ENCODE data around the gene GPR35.

Gene GPR35, protein sequence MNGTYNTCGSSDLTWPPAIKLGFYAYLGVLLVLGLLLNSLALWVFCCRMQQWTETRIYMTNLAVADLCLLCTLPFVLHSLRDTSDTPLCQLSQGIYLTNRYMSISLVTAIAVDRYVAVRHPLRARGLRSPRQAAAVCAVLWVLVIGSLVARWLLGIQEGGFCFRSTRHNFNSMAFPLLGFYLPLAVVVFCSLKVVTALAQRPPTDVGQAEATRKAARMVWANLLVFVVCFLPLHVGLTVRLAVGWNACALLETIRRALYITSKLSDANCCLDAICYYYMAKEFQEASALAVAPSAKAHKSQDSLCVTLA

DNA sequence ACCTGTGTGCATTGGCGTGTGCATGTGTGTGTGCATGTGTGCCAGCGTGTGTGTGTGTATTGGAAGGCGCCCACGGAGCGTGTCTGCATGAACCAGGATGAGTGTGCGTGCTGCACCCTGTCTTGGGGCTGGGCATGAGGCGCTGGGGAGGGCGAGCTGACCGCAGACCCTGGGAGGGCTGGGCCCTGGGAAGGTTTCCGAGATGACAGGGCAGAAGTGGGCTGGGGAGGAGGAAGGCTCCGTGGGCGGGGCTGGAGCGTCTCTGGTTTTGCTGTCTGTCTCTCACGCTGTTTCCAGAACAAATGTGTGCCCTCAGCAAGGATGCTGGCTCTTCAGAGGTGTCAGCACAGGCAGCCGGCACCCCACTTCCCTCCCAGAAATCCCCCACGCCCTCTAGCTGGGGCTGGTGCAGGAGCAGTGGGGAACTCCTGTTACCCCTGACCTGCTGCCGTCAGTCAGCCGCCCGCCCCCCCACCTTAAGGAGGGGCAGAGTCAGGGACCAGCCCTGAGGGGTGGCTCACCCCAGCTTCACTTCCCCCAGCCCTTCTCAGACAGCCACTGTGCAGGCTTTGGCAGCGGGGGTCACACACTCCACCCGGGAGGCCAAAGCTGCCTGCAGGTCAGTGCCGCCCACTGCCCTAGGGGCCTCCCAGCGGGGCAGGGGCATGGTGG is at the start of gene GPR35:
Gene GPR35, plus strand, starts transcription at position 531 of the 672 bp plus-strand sequence. CDS start 4,473 bp downstream, outside the sequence.
- peak; percentile 88 for DNase-seq

DNA sequence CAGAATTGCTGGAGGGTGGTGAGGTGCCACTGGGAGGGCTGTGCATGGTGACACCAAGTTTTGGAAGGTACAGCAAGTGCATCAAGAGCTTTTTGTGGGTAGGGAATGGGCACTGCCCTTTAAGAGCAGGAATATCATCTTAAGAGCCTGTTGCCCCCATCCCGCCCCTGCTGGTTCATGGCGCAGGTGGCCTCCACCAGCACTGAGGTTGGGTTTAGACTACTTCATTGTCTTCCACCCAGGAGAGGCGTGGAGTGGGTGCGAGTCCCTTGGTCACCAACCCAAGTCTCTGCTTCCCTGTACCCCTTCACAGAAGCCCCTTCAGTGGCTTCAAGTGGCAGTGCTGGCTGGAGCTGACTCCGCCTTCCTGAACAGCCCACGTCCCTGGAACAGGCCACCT is 49.2 kb upstream of the GPR35 start:
- no peak for DNase-seq

DNA sequence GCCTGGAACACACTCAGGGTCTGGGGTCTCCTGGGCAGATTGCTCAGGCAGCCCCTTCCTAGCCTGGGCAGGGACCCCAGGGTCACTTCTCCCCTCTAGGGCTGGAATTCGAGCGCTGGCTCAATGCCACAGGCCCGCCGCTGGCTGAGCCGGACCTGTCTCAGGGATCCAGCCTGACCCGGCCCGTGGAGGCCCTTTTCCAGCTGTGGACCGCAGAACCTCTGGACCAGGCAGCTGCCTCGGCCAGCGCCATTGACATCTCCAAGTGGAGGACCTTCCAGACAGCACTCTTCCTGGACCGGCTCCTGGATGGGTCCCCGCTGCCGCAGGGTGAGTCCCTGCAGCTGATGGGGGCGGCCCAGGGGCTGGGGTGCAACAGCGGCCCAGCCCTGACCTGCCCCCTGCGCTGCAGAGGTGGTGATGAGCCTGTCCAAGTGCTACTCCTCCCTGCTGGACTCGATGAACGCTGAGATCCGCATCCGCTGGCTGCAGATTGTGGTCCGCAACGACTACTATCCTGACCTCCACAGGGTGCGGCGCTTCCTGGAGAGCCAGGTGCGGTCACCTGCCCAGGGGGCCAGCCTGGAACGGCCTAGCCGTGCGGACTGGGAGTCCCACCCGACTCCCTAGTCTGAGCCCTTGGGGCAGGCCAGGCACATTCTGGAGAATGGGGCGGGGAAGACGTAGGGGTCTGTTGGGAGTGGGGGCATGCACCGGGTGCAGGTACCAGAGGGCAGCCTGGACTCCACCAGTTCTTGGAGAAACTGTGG is 48.7 kb upstream of the GPR35 start:
- no peak for DNase-seq

DNA sequence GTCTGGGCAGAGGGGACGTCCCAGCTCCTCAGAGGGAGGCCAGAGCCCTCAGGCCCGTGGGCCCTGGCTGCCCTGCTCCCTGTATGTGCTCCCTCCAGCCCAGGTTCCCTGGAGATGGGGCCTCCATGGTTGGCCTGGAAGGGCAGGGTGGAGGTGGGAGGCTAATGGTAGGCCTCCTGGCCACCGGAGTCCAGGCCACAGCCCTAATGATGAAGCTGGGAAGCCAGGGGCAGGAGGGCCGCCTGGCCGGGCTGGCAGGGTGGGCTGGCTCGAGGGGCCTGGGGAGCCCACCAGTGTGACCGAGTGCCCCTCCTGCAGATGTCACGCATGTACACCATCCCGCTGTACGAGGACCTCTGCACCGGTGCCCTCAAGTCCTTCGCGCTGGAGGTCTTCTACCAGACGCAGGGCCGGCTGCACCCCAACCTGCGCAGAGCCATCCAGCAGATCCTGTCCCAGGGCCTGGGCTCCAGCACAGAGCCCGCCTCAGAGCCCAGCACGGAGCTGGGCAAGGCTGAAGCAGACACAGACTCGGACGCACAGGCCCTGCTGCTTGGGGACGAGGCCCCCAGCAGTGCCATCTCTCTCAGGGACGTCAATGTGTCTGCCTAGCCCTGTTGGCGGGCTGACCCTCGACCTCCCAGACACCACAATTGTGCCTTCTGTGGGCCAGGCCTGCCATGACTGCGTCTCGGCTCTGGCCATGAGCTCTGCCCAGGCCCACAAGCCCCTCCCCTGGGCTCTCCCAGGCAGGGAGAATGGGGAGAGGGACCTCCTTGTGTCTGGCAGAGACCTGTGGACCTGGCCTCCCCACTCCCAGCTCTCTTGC is 47.8 kb upstream of the GPR35 start:
- no peak for DNase-seq

DNA sequence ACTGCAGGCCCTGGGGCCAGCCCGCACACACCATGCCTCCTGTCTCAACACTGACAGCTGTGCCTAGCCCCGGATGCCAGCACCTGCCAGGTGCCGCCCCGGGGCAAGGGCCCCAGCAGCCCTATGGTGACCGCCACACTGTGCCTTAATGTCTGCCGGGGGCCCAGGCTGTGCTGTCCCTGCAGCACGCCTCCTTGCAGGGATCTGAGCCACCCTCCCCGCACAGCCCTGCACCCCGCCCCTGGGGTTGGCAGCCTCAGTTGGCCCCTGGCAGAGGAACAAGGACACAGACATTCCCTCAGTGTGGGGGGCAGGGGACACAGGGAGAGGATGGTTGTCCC is 47.2 kb upstream of the GPR35 start:
- DNase-seq = no peak

DNA sequence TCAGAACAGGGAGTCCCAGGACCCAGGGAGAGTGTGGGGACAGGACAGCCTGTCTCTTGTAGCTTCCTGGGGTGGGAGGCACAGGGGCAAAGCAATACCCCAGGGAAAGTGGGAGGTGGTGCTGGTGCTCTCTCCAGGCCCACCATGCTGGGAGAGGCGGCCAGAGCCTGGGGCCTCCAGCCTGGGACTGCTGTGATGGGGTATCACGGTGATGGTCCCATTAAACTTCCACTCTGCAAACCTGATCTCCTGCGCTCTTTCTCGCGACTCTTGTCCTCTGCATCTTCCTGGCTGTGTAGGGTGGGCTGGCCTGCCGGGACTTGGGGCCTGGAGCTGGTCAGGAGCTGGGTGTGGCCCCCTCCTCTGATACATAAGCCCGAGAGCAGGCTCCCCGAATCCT is 46.8 kb upstream of the GPR35 start:
- no peak for DNase-seq

DNA sequence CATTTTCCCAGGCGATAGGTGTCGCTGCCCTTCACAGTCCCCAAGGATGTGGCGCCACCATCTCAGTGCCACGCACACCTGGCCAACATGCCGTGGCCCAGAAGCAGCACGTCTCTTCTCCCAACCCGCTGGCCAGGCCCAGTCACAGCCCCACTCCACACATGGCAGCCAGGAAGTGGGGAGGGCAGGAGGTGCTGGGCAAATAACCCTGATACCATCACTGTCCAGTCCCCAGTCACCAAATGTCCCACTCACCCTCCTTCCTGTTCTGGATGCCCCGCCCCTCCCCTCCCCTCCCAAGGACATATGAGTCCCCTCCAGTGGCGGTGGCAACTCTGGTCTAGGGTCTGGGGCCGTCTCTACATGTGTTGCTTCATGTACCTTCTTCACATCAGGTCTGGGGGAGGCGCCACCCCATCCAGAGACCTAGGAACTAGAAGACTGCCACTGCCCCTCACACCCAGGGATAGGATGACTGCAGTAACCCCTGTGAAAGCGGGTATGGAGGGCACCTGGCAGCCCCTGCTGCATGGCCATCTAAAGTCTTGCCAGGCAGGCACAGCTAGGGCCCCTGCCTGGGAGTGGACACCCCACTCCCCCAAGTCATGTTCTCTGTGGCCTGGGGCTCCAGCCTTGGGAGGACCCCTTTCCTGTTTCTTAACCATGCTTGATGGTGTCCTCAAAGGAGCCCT is 46.1 kb upstream of the GPR35 start:
- DNase-seq = no peak

DNA sequence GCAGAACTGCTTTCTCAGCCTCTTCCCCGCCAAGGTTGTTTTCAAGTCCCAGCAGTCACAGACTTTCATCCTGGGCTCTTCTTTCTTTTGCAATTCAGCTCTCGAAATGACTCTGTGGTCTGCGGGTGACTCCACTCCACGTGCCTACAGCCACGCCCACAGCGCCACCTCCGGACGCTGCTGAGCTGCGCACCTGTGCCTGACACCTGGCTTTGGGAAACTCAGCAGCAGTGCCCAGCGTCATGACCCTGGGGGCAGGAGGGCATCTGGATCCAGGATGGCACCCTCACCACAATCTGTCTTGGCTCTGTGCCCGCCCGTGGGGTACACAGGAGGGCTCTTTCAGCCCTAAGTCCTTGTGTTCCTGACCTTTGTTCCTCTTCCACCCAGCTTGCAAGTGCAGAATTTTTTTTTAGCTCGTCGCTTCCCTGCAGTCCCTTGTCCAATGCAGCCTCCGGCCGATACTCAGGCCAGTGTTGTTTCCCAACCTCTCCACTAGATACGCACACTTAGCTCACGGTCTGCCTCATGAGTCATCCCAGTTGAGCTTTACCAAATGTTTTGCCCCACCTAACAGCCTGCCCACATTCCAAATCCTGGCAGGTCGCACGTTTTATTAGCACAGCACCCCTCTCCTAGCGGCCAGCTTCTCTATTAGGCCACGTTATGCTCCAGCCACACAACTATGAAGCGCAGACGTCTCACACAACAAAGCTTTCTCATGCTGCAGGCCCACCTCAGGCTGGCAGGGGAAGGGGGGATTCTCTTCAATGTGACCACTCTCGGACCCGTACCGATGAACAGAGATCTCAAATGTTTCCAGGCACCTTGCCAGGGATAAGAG is 45.3 kb upstream of the GPR35 start:
- DNase-seq = peak; percentile 86

DNA sequence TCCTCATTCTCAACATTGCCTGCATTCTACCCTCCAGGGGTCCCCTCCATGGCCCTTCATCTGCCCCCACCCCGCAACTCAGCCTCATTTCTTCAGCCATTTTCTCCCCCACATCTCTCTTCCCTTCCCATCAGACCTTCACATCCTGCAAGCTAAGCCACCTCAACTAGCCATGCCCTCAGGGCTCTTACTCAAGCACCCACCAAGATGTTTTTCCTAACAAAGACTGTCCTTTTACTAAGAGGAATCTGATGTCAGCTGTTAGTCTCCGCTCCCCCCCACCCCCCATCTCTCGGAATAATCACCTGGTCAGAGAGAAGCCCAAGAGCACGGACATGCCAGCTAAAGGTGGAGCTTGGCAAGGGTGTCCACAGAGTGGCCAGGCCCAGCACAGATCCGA is 43.5 kb upstream of the GPR35 start:
- no peak for DNase-seq

DNA sequence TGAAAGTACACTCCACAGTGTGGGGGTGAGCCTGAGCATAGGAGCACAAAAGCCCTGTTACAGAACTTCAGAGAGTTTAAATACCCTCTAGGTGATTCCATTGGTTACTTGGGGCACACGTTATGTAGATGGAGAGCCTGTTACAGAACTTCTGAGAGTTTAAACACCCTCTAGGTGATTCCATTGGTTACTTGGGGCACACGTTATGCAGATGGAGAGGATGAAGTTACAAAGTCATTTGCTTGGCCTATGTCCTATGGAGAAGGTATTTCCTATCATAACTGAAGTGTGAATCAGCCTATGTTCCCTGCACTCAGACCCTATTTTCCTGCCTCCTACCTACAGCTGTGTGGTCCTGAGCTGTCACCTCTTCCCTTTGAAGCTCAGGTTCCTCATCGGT is 42.5 kb upstream of the GPR35 start:
- no peak for DNase-seq

DNA sequence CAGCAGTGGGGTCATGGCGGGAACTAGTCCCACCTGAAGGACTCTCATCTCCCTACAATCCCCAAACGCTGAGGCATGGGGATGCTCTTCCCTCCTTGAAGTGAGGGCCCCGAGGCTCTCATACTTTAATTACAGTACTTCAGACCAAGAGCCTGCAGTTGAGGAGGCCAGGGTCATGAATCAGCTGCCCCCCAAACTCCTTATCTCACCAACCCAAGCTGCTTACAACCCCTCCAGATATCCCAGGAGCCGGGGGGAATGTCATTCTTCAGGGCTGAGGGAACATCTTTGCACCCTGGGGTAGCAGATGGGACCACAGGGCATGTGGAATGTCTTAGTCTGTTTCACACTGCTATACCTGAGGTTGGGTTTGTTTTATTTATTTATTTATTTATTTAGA is 41.5 kb upstream of the GPR35 start:
- no peak for DNase-seq

DNA sequence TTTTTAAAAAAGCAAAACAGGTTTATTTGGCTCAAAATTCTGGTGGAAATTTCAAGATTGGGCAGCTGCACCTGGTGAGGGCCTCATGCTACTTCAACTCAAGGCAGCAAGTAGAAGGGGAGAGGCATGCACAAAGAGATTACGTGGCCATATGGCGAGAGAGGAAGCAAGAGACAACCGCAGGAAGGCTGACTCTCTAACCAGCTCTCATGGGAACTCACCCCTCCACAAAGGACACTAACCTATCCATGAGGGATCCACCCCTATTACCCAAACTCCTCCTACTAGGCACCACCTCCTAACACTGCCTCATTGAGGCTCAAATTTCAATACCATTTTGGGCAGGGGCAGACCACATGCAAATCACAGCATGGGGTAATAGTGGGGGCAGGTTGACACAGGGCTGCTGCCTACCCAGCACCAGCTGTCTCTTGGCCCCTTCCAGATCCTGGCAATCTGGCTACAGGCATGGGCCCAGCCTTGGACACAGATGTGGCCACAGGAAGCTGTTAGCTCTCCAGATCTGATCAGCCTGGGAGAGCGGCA is 40.7 kb upstream of the GPR35 start:
- DNase-seq = no peak

DNA sequence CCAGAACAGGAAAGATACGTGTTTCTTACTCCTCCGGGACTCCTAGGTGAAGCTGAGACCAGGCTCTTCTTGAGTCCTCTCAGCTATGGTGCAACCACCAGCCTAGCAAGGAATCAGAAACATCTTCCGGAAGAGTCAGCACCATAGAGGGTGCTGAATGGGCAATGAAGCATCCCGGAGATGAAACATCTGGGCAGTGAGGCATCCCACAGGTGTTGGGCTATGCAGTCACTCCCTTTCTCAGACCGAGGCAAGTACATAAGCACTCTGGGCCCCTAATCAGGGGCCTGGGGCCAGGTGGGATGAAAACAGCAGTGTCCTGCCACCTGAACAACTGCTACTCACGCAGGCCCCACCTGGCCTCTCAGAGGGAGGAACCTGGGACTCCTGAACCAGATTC is 40.2 kb upstream of the GPR35 start:
- DNase-seq = no peak

DNA sequence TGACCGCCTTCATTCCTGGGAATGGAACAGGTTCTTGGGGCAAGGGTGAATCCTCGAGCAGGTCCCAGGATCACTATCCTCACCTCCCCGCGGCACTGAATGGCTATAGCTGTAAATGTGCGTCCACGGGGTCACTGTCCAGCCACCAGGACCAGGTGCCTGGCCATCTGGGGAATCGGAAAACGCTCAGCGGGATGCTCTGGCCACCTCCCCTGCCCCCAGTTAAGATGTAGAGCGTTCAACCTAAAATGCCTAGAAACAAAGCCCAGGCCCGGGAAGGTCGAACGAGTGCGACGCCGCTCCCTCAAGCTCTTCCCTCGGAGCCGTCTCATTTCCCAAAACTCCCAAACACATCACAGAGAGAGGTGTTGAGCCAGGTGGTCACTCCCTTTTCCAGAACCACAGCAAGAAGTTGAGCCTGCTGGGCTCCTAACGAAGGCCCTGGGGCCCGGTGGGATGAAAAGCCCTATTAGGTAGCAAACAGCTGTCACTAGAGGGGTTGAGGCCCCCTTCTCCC is 39.5 kb upstream of the GPR35 start:
- DNase-seq = no peak

DNA sequence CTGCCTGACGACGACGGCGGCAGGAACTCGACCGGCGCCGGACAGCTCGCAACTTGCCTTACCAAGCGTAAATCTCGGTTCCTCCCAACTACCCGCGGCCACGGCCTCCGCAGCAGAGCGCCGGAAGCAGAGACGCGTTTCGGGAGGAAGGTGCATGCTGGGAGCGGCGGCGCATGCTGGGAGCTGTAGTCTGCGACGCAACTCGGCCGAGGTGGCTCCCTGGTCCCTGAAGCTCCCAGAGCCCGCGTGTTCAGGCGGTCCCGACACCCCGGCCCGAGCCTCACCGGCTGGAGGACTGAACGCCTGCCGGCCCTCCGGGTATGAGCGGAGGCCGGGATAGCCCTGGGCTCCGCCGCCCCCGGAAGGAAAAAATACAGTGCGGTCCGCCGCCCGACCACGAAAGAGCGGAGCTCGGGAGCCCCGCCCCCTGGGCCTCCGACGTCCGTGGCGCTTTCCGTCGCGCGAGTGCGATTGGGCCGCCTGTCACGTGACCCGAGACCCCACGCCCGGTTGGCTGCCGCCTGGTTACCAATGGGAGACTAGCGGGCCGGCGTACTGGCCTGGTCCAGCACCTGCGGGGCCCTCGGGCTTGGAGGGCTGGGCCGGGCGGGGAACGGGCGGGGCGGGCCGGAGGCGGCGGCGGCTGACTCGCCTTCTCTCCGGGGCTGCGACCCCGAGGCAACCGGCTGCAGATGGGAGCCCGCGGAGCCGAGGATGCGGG is 38.9 kb upstream of the GPR35 start, which contains the start of gene CAPN10:
Gene CAPN10, plus strand, starts transcription at position 537 of the 721 bp plus-strand sequence. Its CDS starts 178 bp downstream, at position 715.
- DNase-seq = peak; percentile 98

DNA sequence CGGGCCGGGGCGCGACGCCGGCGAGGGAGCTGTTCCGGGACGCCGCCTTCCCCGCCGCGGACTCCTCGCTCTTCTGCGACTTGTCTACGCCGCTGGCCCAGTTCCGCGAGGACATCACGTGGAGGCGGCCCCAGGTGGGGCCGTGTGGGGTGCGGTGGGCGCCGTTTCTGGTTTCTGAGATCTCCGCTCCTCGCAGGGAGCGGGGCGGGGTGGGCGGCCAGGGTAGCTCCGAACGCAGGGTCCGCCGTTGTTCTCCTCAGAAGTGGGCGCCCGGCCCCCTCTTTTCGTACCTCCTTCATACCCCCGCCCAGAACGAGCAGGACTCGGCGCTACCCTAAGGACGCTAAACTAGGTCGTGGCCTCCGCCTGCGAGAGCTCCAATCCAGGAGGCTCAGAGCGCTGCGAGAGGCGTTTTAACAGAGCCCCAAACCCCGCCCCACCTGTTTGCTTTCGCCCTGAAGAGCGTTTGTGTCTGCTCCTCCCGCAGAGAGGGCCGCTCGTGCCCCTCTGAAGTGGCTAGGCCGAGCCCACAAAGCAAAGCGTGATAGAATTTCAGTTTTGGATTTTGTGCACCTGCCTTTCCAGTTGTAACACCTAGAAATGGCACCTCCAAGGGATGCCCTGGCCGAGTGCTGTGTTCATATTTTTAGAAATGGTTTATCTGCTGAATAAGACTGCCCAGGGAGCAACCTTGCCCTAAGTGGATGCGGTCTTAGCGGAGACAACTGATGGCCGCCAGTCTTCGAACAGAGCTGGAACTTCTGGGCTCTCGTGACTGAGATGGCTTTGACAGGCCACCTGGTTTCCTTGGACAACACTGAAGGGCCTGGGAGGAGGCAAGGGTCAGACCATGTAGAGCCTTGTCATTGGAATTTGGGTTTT is 38.1 kb upstream of the GPR35 start:
- peak; percentile 74 for DNase-seq

DNA sequence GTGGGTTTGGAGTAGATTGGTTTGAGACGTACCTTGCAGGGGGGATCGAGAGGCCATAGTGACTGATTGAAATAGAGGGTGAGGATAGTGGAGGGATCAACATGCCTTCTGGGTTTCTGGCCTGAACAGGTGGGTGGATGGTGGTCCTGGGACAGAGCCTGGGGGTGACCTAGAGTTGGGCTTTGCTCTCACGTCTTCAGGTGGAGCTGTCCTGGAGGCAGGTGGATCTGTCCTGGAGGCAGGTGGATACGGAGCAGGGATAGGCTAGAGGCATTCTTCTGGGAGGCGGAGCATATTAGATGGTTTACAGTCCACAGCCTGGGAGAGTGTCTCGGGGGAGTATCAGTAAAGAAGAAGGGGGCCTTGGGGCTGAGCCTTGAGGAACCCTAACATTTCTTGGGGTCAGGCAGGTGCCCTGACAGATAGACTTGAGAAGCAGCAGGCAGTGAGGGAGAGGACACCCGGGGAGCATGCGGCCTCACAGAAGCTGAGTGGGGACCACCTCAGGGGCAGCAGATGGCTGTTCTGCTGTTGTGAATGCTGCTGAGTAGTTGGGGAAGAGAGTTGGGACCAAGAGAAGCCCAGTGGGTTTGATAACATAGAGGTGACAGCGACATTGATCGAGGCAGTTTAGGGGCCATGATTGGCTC is 37.1 kb upstream of the GPR35 start:
- DNase-seq = no peak

DNA sequence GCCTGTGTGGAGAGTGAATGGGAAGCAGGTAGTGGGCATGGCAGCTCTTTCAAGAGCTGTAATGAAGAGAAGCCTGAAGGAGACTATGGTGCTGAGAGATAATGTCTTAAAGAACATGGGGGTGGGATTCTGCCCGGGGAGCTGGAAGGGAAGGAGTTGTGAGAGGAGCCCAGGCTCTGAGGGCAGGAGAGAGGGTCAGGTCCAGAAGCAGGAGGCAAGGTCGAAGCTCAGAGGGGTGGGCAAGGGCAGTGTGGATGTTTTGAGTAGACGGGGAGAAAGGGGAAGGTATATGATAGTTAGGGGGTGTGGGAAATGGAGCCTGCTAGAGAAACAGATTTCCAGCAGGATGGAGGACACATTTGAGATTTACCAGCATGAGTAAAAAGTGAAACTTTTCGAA is 36.6 kb upstream of the GPR35 start:
- no peak for DNase-seq

DNA sequence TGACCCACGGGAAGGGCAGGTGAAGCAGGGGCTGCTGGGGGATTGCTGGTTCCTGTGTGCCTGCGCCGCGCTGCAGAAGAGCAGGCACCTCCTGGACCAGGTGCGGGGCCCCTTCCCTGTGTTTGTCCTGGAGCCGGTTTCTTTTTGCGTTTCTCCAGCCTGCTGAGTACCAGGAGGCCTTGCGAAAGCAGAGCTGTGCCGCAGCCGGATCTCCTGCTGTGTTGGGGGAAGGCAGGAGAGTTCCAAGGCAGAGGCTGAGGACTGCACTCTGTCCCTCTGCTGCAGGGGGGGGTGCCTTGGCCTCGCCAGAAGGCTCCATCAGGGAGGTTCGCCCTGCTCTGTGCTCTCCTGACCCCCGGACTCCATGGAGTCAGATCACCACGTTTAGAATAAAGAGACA is 35.9 kb upstream of the GPR35 start:
- no peak for DNase-seq
